WTC11 (cell line): ENCODE data around the gene SMARCA4.

ENCODE experiments used
- TEAD4 ChIP-seq: sonication (generic); formaldehyde crosslinking; IDR thresholded peaks from 2 replicates; pipeline ENCODE4 v1.8.0; 2022; ENCODE audit warnings: mild to moderate bottlenecking, missing genetic modification reagents
- USF2 ChIP-seq: sonication (generic); formaldehyde crosslinking; IDR thresholded peaks from 2 replicates; pipeline ENCODE4 v1.8.1; 2023; ENCODE audit warnings: mild to moderate bottlenecking, missing genetic modification reagents, moderate library complexity

GRCh38 chr19:11067356-11068113 lies 106.7 kb downstream of the SMARCA4 start:
- TF ChIP-seq USF2 (CRISPR knock-in tag): no peak
- no peak for TF ChIP-seq TEAD4 (CRISPR knock-in tag)
